Panc1 (cell line): ENCODE measurements around the gene VAV3. TPM values are rescaled to one million over a fixed set of nuclear protein-coding genes. Genes with fewer than 3 reads are reported as not detected.

Source experiments
- ATAC-seq: fragments of 200-7000 bp; cut with Tn5 transposase; 2 replicates; pipeline ENCODE4 v1.9.1; 2020; ENCODE audit warnings: mild to moderate bottlenecking, moderate library complexity
- BruUV-seq: library from RNA; stranded (reverse); fragments of 400-500 nt; replicated peaks from 2 replicates; lab custom pipeline; 2021; lab: Mats Ljungman, UMichigan
- CTCF ChIA-PET: fragments of 300-600 bp; sonication (Branson Sonifier 250); formaldehyde crosslinking; loops from one replicate; lab custom pipeline; 2022; ENCODE audit warnings: antibody characterized with exemption; lab: Charles Lee
- POLR2A ChIA-PET: fragments of 300-600 bp; sonication (Branson Sonifier 250); formaldehyde crosslinking; loops from one replicate; lab custom pipeline; 2022; ENCODE audit warnings: antibody characterized with exemption; lab: Charles Lee
- DNase-seq: peaks from one replicate; pipeline ENCODE4 v3.0.0-alpha.2; 2010; ENCODE audit warnings: low read depth, low spot score
- H3K27ac ChIP-seq: 2 replicates; pipeline ENCODE4 v1.5.1; 2011; ENCODE audit warnings: mild to moderate bottlenecking, low read length, inconsistent platforms
- H3K27me3 ChIP-seq: fragments of 200-500 bp; sonication (Bioruptor generic); 2 replicates; pipeline ENCODE4 v1.6.0; 2014; ENCODE audit warnings: low read length, inconsistent platforms; ENCODE audit not compliant: control insufficient read depth, insufficient read depth
- H3K36me3 ChIP-seq: fragments of 200-500 bp; sonication (Bioruptor generic); 2 replicates; pipeline ENCODE4 v1.5.1; 2014; ENCODE audit warnings: inconsistent platforms, mild to moderate bottlenecking, low read length, moderate library complexity; ENCODE audit not compliant: control insufficient read depth, insufficient read depth
- H3K4me1 ChIP-seq: 2 replicates; pipeline ENCODE4 v1.5.1; 2011; ENCODE audit warnings: inconsistent platforms, mild to moderate bottlenecking, low read length, moderate library complexity; ENCODE audit not compliant: control insufficient read depth, insufficient read depth
- H3K4me3 ChIP-seq, 2 experiments: 2 replicates each; pipeline ENCODE4 v1.5.1; 2011 to 2012; ENCODE audit warnings: low read depth in 2 of 2, low read length in 2 of 2, mild to moderate bottlenecking in 2 of 2, inconsistent platforms in 1 of 2, moderate library complexity in 1 of 2
- H3K9me3 ChIP-seq: fragments of 200-500 bp; sonication (Bioruptor generic); 2 replicates; pipeline ENCODE4 v1.5.1; 2014; ENCODE audit warnings: low read depth, mild to moderate bottlenecking, inconsistent platforms, low read length, moderate library complexity; ENCODE audit not compliant: control insufficient read depth, insufficient read depth
- POLR2AphosphoS5 ChIP-seq: IDR thresholded peaks from 2 replicates; pipeline ENCODE4 v1.6.1; 2012; ENCODE audit warnings: mild to moderate bottlenecking, low read depth, low read length, moderate library complexity
- SIN3A ChIP-seq: IDR thresholded peaks from 2 replicates; pipeline ENCODE4 v1.6.1; 2012; ENCODE audit warnings: low read depth, mild to moderate bottlenecking, low read length, moderate library complexity, borderline replicate concordance; ENCODE audit not compliant: insufficient read depth
- TCF7L2 ChIP-seq: IDR thresholded peaks from 2 replicates; pipeline ENCODE4 v1.6.1; 2011; ENCODE audit warnings: mild to moderate bottlenecking, low read depth, low read length, inconsistent platforms
- in situ Hi-C: cut with HindIII; loops from 2 replicates; pipeline ENCODE4 v1.10.0; 2016; ENCODE audit warnings: low sequenced_read_pairs, low pct_unique_long_range_greater_than_20kb
- intact Hi-C: fragments of 100-400 bp; cut with micrococcal nuclease; formaldehyde crosslinking; loops from one replicate; pipeline ENCODE4 v1.10.0; 2022; ENCODE audit not compliant: unreplicated experiment
- total RNA-seq: library from RNA; stranded (reverse); gene quantifications from one replicate; pipeline ENCODE4 v1.2.1, GENCODE V29; 2021; ENCODE audit not compliant: unreplicated experiment
- TF ChIP-seq, protein P1 (sequence below), 2 experiments: IDR thresholded peaks; 2 replicates each; pipeline ENCODE4 v1.6.1; 2011 to 2012; ENCODE audit warnings: low read depth in 2 of 2, control low read depth in 1 of 2, low read length in 1 of 2, mild to moderate bottlenecking in 1 of 2, moderate library complexity in 1 of 2; ENCODE audit not compliant: insufficient read depth in 1 of 2
- TF ChIP-seq, protein P2 (sequence below): fragments of 450-650 bp; IDR thresholded peaks from 2 replicates; pipeline ENCODE4 v1.5.1; 2017; ENCODE audit warnings: mild to moderate bottlenecking

VAV3 gene
- total RNA-seq, 1 experiment from 2014 or later = 0.23 TPM

DNA sequence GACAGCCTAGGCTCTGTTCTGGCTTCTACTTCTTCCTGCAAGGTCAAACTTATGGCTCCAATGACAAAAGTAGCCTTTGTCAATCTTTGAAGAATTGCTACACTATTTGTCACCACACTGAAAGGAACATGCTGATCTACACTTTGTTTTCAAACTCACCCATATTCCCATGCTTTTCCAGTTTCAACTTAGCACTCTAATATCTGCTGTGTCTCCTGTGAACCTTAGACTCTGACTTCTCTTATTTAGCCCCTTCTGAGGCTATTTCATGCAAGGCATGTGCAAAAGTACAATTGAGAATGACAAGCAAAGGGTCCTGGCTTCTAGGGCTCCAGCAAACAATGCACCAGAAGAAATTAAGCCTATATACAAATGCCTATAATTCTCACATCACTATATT, 374.9 kb downstream of the VAV3 start:
- intact Hi-C loops = no loop called here
- H3K4me1 ChIP-seq = no peaks in the 10 kb centered on the region
- BruUV-seq = no TSS peak
- DNase-seq (no peak), ATAC-seq (no peak)
- ChIA-PET POLR2A (no interaction called here), CTCF (no interaction called here)
- no peak overlapping the region for H3K4me3 ChIP-seq
- no peaks in the 10 kb centered on the region; the same call in 1 of the 2 replicates for H3K36me3 ChIP-seq
- no peak for TF ChIP-seq SIN3A
- TF ChIP-seq, protein P1, sequence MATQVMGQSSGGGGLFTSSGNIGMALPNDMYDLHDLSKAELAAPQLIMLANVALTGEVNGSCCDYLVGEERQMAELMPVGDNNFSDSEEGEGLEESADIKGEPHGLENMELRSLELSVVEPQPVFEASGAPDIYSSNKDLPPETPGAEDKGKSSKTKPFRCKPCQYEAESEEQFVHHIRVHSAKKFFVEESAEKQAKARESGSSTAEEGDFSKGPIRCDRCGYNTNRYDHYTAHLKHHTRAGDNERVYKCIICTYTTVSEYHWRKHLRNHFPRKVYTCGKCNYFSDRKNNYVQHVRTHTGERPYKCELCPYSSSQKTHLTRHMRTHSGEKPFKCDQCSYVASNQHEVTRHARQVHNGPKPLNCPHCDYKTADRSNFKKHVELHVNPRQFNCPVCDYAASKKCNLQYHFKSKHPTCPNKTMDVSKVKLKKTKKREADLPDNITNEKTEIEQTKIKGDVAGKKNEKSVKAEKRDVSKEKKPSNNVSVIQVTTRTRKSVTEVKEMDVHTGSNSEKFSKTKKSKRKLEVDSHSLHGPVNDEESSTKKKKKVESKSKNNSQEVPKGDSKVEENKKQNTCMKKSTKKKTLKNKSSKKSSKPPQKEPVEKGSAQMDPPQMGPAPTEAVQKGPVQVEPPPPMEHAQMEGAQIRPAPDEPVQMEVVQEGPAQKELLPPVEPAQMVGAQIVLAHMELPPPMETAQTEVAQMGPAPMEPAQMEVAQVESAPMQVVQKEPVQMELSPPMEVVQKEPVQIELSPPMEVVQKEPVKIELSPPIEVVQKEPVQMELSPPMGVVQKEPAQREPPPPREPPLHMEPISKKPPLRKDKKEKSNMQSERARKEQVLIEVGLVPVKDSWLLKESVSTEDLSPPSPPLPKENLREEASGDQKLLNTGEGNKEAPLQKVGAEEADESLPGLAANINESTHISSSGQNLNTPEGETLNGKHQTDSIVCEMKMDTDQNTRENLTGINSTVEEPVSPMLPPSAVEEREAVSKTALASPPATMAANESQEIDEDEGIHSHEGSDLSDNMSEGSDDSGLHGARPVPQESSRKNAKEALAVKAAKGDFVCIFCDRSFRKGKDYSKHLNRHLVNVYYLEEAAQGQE (IDR thresholded peaks at IDR 0.05; ENCODE audit: insufficient read depth in 1 of 2, low read depth in 2 of 2, low read length in 1 of 2) = no peak
- TF ChIP-seq POLR2AphosphoS5 = no peak
- TF ChIP-seq, protein P2, sequence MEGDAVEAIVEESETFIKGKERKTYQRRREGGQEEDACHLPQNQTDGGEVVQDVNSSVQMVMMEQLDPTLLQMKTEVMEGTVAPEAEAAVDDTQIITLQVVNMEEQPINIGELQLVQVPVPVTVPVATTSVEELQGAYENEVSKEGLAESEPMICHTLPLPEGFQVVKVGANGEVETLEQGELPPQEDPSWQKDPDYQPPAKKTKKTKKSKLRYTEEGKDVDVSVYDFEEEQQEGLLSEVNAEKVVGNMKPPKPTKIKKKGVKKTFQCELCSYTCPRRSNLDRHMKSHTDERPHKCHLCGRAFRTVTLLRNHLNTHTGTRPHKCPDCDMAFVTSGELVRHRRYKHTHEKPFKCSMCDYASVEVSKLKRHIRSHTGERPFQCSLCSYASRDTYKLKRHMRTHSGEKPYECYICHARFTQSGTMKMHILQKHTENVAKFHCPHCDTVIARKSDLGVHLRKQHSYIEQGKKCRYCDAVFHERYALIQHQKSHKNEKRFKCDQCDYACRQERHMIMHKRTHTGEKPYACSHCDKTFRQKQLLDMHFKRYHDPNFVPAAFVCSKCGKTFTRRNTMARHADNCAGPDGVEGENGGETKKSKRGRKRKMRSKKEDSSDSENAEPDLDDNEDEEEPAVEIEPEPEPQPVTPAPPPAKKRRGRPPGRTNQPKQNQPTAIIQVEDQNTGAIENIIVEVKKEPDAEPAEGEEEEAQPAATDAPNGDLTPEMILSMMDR = no peak
- no peak for TF ChIP-seq TCF7L2
- no peaks in the 10 kb centered on the region for H3K9me3 ChIP-seq
- in situ Hi-C loops = no loop called here
- H3K27ac ChIP-seq = no peak overlapping the region
- no peaks in the 10 kb centered on the region for H3K27me3 ChIP-seq

DNA sequence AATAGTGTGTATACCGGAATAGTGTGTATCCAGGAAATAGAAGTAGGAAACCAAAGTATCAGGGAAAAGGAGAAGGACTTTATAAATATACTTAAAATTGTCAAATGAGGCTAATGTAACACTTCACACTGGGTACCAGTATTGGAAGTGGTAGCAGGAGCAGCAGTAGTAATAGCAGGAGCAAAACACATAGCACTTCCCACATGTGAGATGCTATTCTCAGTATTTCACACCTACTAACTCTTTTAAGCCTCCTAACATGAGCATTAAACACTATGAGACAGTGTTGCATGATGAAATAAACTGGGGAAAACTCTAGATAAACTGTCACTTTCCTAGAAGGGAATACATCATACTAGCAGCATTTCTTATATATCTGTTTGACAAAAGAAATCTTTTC, 376.7 kb downstream of the VAV3 start:
- CTCF ChIA-PET = no interaction called here
- TF ChIP-seq SIN3A (no peak), TCF7L2 (no peak), POLR2AphosphoS5 (no peak)
- TF ChIP-seq, protein P2 = no peak
- TF ChIP-seq, protein P1 (IDR thresholded peaks at IDR 0.05; ENCODE audit: insufficient read depth in 1 of 2, low read depth in 2 of 2, low read length in 1 of 2) = no peak
- H3K4me1 ChIP-seq = no peaks in the 10 kb centered on the region
- H3K27me3 ChIP-seq = no peaks in the 10 kb centered on the region
- H3K4me3 ChIP-seq = no peak overlapping the region
- in situ Hi-C loops (no loop called here), intact Hi-C loops (no loop called here)
- H3K9me3 ChIP-seq = no peaks in the 10 kb centered on the region
- H3K27ac ChIP-seq = no peak overlapping the region
- H3K36me3 ChIP-seq = no peaks in the 10 kb centered on the region
- DNase-seq = no peak
- BruUV-seq = no TSS peak
- POLR2A ChIA-PET = no interaction called here
- no peak for ATAC-seq
